Endothelial cell of umbilical vein (primary cell): ENCODE measurements around the gene ITPRIPL2. TPM values are rescaled to one million over a fixed set of nuclear protein-coding genes. Genes with fewer than 3 reads are reported as not detected.

Experiments used
- BruUV-seq: library from RNA; stranded (reverse); fragments of 400-500 nt; replicated peaks from 2 replicates; lab custom pipeline; 2021; lab: Mats Ljungman, UMichigan
- CTCF ChIA-PET: fragments of 300-600, 350-600 bp; sonication (Branson Sonifier 250); formaldehyde crosslinking; loops from one replicate; lab custom pipeline; 2021; ENCODE audit warnings: antibody characterized with exemption, inconsistent platforms; lab: Charles Lee
- POLR2A ChIA-PET: fragments of 300-600, 350-600 bp; sonication (Branson Sonifier 250); formaldehyde crosslinking; loops from one replicate; lab custom pipeline; 2021; ENCODE audit warnings: antibody characterized with exemption, inconsistent platforms; lab: Charles Lee
- DNase-seq: peaks from one replicate; pipeline ENCODE4 v3.0.0-alpha.2; 2011; ENCODE audit warnings: low read depth, low spot score
- FAIRE-seq: peaks from 2 replicates; lab custom pipeline; 2011; peaks lifted over from hg19 to GRCh38; lab: Jason Lieb, UNC
- H2AFZ ChIP-seq: 2 replicates; pipeline ENCODE4 v1.6.0; 2012; ENCODE audit warnings: low read depth, low read length, control low read depth, inconsistent platforms
- H3K27ac ChIP-seq: 2 replicates; pipeline ENCODE4 v1.5.1; 2011; ENCODE audit warnings: low read depth, mild to moderate bottlenecking, control low read depth, low read length, moderate library complexity; ENCODE audit not compliant: insufficient read depth
- H3K27me3 ChIP-seq, 2 experiments: 2 replicates each; pipeline versions ENCODE4 v1.6.0 to v1.6.1; 2011; ENCODE audit warnings: low read length in 2 of 2, mixed read lengths in 1 of 2; ENCODE audit not compliant: control insufficient read depth in 2 of 2, insufficient read depth in 2 of 2
- H3K36me3 ChIP-seq, 2 experiments: 2 replicates in 1 of 2; 3 replicates in 1 of 2; pipeline ENCODE4 v1.5.1; 2011; ENCODE audit warnings: low read length in 2 of 2, mild to moderate bottlenecking in 1 of 2, moderate library complexity in 1 of 2; ENCODE audit not compliant: control insufficient read depth in 2 of 2, insufficient read depth in 2 of 2; ENCODE audit errors: extremely low read depth in 1 of 2
- H3K4me1 ChIP-seq: 3 replicates; pipeline ENCODE4 v1.5.1; 2011; ENCODE audit warnings: mild to moderate bottlenecking, low read length; ENCODE audit not compliant: control insufficient read depth, insufficient read depth; ENCODE audit errors: extremely low read depth
- H3K4me2 ChIP-seq: 2 replicates; pipeline ENCODE4 v1.6.1; 2011; ENCODE audit warnings: low read length, control low read depth, mixed read lengths; ENCODE audit not compliant: insufficient read depth
- H3K4me3 ChIP-seq, 3 experiments: fragments of 200-600 bp in 1 of 3; sonication (generic), shearing (Covaris generic) in 1 of 3; replicated peaks in 1 of 3; 2 replicates each; pipeline ENCODE4 v1.5.1; 2011 to 2016; ENCODE audit warnings: control low read depth in 3 of 3, low read length in 3 of 3, mild to moderate bottlenecking in 2 of 3, inconsistent platforms in 1 of 3, low read depth in 1 of 3, moderate library complexity in 1 of 3; ENCODE audit not compliant: insufficient read depth in 1 of 3
- H3K79me2 ChIP-seq: 2 replicates; pipeline ENCODE4 v1.6.0; 2012; ENCODE audit warnings: low read length, inconsistent platforms; ENCODE audit not compliant: control insufficient read depth, insufficient read depth
- H3K9ac ChIP-seq: replicated peaks from 2 replicates; pipeline ENCODE3; 2011; ENCODE audit warnings: low read length, control low read depth; ENCODE audit not compliant: insufficient read depth; ENCODE audit errors: extremely low read depth
- H3K9me1 ChIP-seq: replicated peaks from 3 replicates; pipeline ENCODE4 v1.6.0; 2011; ENCODE audit warnings: mild to moderate bottlenecking, low read length; ENCODE audit not compliant: control insufficient read depth, insufficient read depth; ENCODE audit errors: extremely low read depth
- H3K9me3 ChIP-seq: replicated peaks from 2 replicates; pipeline ENCODE4 v1.5.1; 2012; ENCODE audit warnings: low read length, inconsistent platforms; ENCODE audit not compliant: control insufficient read depth, insufficient read depth
- H4K20me1 ChIP-seq: replicated peaks from 2 replicates; pipeline ENCODE3; 2011; ENCODE audit warnings: mild to moderate bottlenecking, low read length; ENCODE audit not compliant: control insufficient read depth, insufficient read depth; ENCODE audit errors: extremely low read depth
- CTCF ChIP-seq, 2 donors: IDR thresholded peaks; 1 replicate in 1 of 2; 2 replicates in 1 of 2; pipeline ENCODE4 v1.5.1; 2011; ENCODE audit warnings: low read length in 2 of 2, mild to moderate bottlenecking in 2 of 2, moderate library complexity in 2 of 2, control low read depth in 1 of 2, inconsistent platforms in 1 of 2, low read depth in 1 of 2; ENCODE audit not compliant: insufficient read depth in 1 of 2; ENCODE audit errors: extremely low read depth in 1 of 2
- EZH2 ChIP-seq: IDR thresholded peaks from 2 replicates; pipeline ENCODE4 v1.6.1; 2012; ENCODE audit warnings: borderline replicate concordance, low read depth, mild to moderate bottlenecking, moderate library complexity, low read length, inconsistent platforms; ENCODE audit not compliant: severe bottlenecking
- FOS ChIP-seq: IDR thresholded peaks from 2 replicates; pipeline ENCODE4 v1.6.1; 2011; ENCODE audit warnings: mild to moderate bottlenecking, low read length, moderate library complexity, borderline replicate concordance; ENCODE audit not compliant: insufficient read depth
- GATA2 ChIP-seq: IDR thresholded peaks from 2 replicates; pipeline ENCODE4 v1.7.0; 2011; ENCODE audit warnings: low read depth, mild to moderate bottlenecking, moderate library complexity, mixed read lengths, low read length; ENCODE audit not compliant: insufficient read length, insufficient read depth
- JUN ChIP-seq: IDR thresholded peaks from 2 replicates; pipeline ENCODE4 v1.6.1; 2011; ENCODE audit warnings: borderline replicate concordance, low read depth; ENCODE audit not compliant: insufficient read length, insufficient read depth
- MYC ChIP-seq: IDR thresholded peaks from one replicate; pipeline ENCODE4 v1.6.1; 2011; ENCODE audit warnings: mild to moderate bottlenecking, low read depth, low read length
- POLR2A ChIP-seq: IDR thresholded peaks from 2 replicates; pipeline ENCODE4 v1.6.1; 2012; ENCODE audit warnings: low read depth, mild to moderate bottlenecking, control low read depth, low read length
- POLR2AphosphoS5 ChIP-seq: IDR thresholded peaks from 2 replicates; pipeline ENCODE4 v1.6.1; 2012; ENCODE audit warnings: low read depth, mild to moderate bottlenecking, control low read depth, low read length, moderate library complexity; ENCODE audit not compliant: insufficient read depth
- dilution Hi-C: fragments of 300-500 bp; cut with MboI; formaldehyde crosslinking; loops from one replicate; pipeline ENCODE4 v1.15.0; 2019; ENCODE audit warnings: low sequenced_read_pairs; ENCODE audit not compliant: extremely low pct_ligation_motif_present
- intact Hi-C: fragments of 100-400 bp; cut with micrococcal nuclease; formaldehyde crosslinking; loops from one replicate; pipeline ENCODE4 v1.10.0; 2022
- polyA plus RNA-seq, 4 experiments: library from polyadenylated mRNA; depleted of rRNA in 3 of 4; stranded (reverse) in 3 of 4; unstranded in 1 of 4; fragments of >200 nt; gene quantifications; 2 replicates each; pipeline versions ENCODE4 v1.2.1 to v1.2.3, GENCODE V29; 2011 to 2012; ENCODE audit warnings: missing spikeins in 1 of 4
- total RNA-seq: library from RNA; stranded (reverse); gene quantifications from 2 replicates; pipeline ENCODE4 v1.2.3, GENCODE V29; 2021
- TF ChIP-seq, protein P1 (sequence below): IDR thresholded peaks from 2 replicates; pipeline ENCODE4 v1.6.1; 2011; ENCODE audit not compliant: insufficient read depth, insufficient read length

Gene ITPRIPL2
- total and polyA plus RNA-seq, 2 donors (not counting 3 experiments of a cell fraction or from before 2014, with no cell fraction given) = 10.9 to 40.8 TPM

GRCh38 chr16:19093631-19094541 is 19.9 kb upstream of the ITPRIPL2 start:
- no peaks in the 10 kb centered on the region for H3K9me1 ChIP-seq
- intact Hi-C loops = no loop called here
- H3K4me3 ChIP-seq = no peak overlapping the region
- H3K79me2 ChIP-seq = no peaks in the 10 kb centered on the region
- DNase-seq (no peak), FAIRE-seq (no peak)
- dilution Hi-C loops = no loop called here
- H4K20me1 ChIP-seq = no peaks in the 10 kb centered on the region
- ChIA-PET CTCF (interaction anchor here (0.6 to 3.1 kb wide), 12 partner anchors 8 to 1269 kb away, joined by 3 to 24 read pairs (median 4); partner anchors contain the start of gene ITPRIPL2), POLR2A (interaction anchor here (1.5 kb wide), 1 partner anchor 20 kb away, joined by 6 read pairs; the partner anchor contains the start of gene ITPRIPL2)
- no peak for TF ChIP-seq GATA2
- no peak for TF ChIP-seq POLR2AphosphoS5
- TF ChIP-seq CTCF (IDR thresholded peaks at IDR 0.05; ENCODE audit: extremely low read depth in 1 of 2, insufficient read depth in 1 of 2, low read depth in 1 of 2, low read length in 2 of 2) = no peak
- TF ChIP-seq JUN = no peak
- TF ChIP-seq, protein P1, sequence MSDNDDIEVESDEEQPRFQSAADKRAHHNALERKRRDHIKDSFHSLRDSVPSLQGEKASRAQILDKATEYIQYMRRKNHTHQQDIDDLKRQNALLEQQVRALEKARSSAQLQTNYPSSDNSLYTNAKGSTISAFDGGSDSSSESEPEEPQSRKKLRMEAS = no peak
- TF ChIP-seq POLR2A = no peak
- TF ChIP-seq MYC = no peak
- TF ChIP-seq EZH2 = no peak
- no peak for TF ChIP-seq FOS
- H3K27ac ChIP-seq = no peak overlapping the region
- H3K36me3 ChIP-seq = no peaks in the 10 kb centered on the region
- no peaks in the 10 kb centered on the region for H3K27me3 ChIP-seq
- H3K9me3 ChIP-seq = no peaks in the 10 kb centered on the region
- no peak overlapping the region for H2AFZ ChIP-seq
- no peak overlapping the region for H3K4me2 ChIP-seq
- H3K4me1 ChIP-seq = peaks cover 17% of the 10 kb centered on the region
- H3K9ac ChIP-seq = no peak overlapping the region
- no TSS peak for BruUV-seq
